CD4-positive, CD25-positive, alpha-beta regulatory T cell (primary cell): Measurements from ENCODE around the gene SLC4A5. TPM values are rescaled to one million over a fixed set of nuclear protein-coding genes. Genes with fewer than 3 reads are reported as not detected.
"Not testable (repeated sequence)": the region's sequence is repeated elsewhere in the genome, so short reads cannot be mapped to it uniquely, and the experiment has no call there.

ENCODE experiments used
- ATAC-seq, 2 donors: fragments of 150-1000 bp; cut with Tn5 transposase; one replicate each; pipeline ENCODE4 v1.10.0; 2021; ENCODE audit warnings: low read depth in 2 of 2, moderate number of reproducible peaks in 2 of 2, moderate library complexity in 1 of 2
- DNase-seq, 3 donors: peaks; one replicate each; pipeline versions ENCODE4 v3.0.0 to v3.0.0-alpha.2; 2012 to 2022; ENCODE audit warnings: mixed read lengths in 1 of 3
- H3K27ac ChIP-seq: one replicate; pipeline ENCODE4 v1.7.0; 2013; ENCODE audit warnings: mild to moderate bottlenecking, low read length; ENCODE audit not compliant: insufficient read depth, poor library complexity, severe bottlenecking
- H3K27me3 ChIP-seq: one replicate; pipeline ENCODE4 v1.7.0; 2013; ENCODE audit warnings: low read length; ENCODE audit not compliant: control insufficient read depth, insufficient read depth
- H3K36me3 ChIP-seq: one replicate; pipeline ENCODE4 v1.7.0; 2013; ENCODE audit warnings: mild to moderate bottlenecking, low read length, moderate library complexity; ENCODE audit not compliant: control insufficient read depth, insufficient read depth
- H3K4me1 ChIP-seq: 2 replicates; pipeline ENCODE4 v1.7.0; 2013; ENCODE audit warnings: mild to moderate bottlenecking, low read length; ENCODE audit not compliant: insufficient read depth, control insufficient read depth, poor library complexity, severe bottlenecking
- H3K4me3 ChIP-seq: one replicate; pipeline ENCODE4 v1.7.0; 2013; ENCODE audit warnings: low read depth, mild to moderate bottlenecking, low read length, moderate library complexity
- H3K9me3 ChIP-seq, 2 experiments: 1 replicate in 1 of 2; 2 replicates in 1 of 2; pipeline ENCODE4 v1.7.0; 2013; ENCODE audit warnings: low read length in 2 of 2, mild to moderate bottlenecking in 1 of 2, moderate library complexity in 1 of 2; ENCODE audit not compliant: control insufficient read depth in 2 of 2
- H3K27ac Mint-ChIP-seq, 3 donors: one replicate each; pipeline ENCODE4 v1.8.0; 2020 to 2022; ENCODE audit warnings: mild to moderate bottlenecking in 3 of 3, mixed read lengths in 3 of 3, moderate library complexity in 2 of 3
- H3K27me3 Mint-ChIP-seq: one replicate; pipeline ENCODE4 v1.8.0; 2022; ENCODE audit warnings: mild to moderate bottlenecking, mixed read lengths
- H3K36me3 Mint-ChIP-seq: one replicate; pipeline ENCODE4 v1.8.0; 2020; ENCODE audit warnings: mixed read lengths
- H3K4me1 Mint-ChIP-seq, 4 donors: one replicate each; pipeline ENCODE4 v1.8.0; 2020 to 2022; ENCODE audit warnings: mixed read lengths in 4 of 4, mild to moderate bottlenecking in 1 of 4
- H3K4me3 Mint-ChIP-seq, 4 donors: one replicate each; pipeline ENCODE4 v1.8.0; 2020 to 2022; ENCODE audit warnings: mild to moderate bottlenecking in 4 of 4, mixed read lengths in 4 of 4, moderate library complexity in 3 of 4
- H3K9me3 Mint-ChIP-seq, 7 donors: one replicate each; pipeline ENCODE4 v1.8.0; 2020 to 2022; ENCODE audit warnings: mixed read lengths in 7 of 7, mild to moderate bottlenecking in 3 of 7, moderate library complexity in 2 of 7
- polyA plus RNA-seq, 4 donors: library from polyadenylated mRNA; unstranded; fragments of 300-500 nt; fragmentation: Illumina TruSeq; gene quantifications; one replicate each; pipeline ENCODE4 v1.2.3, GENCODE V29; 2021
- total RNA-seq: library from RNA; stranded (reverse); gene quantifications from one replicate; pipeline ENCODE4 v1.2.3, GENCODE V29; 2022

The SLC4A5 gene
- total and polyA plus RNA-seq, 5 donors from 2014 or later: 0.30 to 12.7 (median 0.85) TPM

- Mint-ChIP-seq H3K9me3 (no peaks in the 10 kb centered on the region), H3K27me3 (no peaks in the 10 kb centered on the region), H3K27ac (no peak overlapping the region), H3K4me3 (no peak overlapping the region), H3K4me1 (peaks cover 0 to 5% (median under 1%) of the 10 kb centered on the region in 4 donors), H3K36me3 (peaks cover 8% of the 10 kb centered on the region)
- Histone ChIP-seq H3K9me3 (no peaks in the 10 kb centered on the region), H3K4me3 (no peak overlapping the region), H3K4me1 (no peaks in the 10 kb centered on the region), H3K27ac (no peak overlapping the region), H3K27me3 (no peaks in the 10 kb centered on the region), H3K36me3 (peaks cover 47% of the 10 kb centered on the region)
- DNase-seq (no peak), ATAC-seq (no peak)
Observed at GRCh38 chr2:74216642-74217041, 126.6 kb downstream of the SLC4A5 start.

- DNase-seq, H3K4me1 Mint-ChIP-seq, H3K27ac Mint-ChIP-seq, ATAC-seq, H3K9me3 ChIP-seq, H3K4me3 Mint-ChIP-seq, H3K4me1 ChIP-seq, H3K27me3 Mint-ChIP-seq, H3K27ac ChIP-seq, H3K27me3 ChIP-seq, H3K9me3 Mint-ChIP-seq, H3K4me3 ChIP-seq: not testable (repeated sequence)
- H3K36me3 Mint-ChIP-seq: peaks cover 10% of the 10 kb centered on the region
- peaks cover 56% of the 10 kb centered on the region for H3K36me3 ChIP-seq
Observed at GRCh38 chr2:74215771-74216170, 127.4 kb downstream of the SLC4A5 start.

- no peak for ATAC-seq
- no peak overlapping the region for H3K4me3 ChIP-seq
- H3K4me3 Mint-ChIP-seq: no peak overlapping the region
- H3K27me3 Mint-ChIP-seq: no peaks in the 10 kb centered on the region
- H3K27ac ChIP-seq: no peak overlapping the region
- H3K4me1 Mint-ChIP-seq: peaks cover 0 to 13% (median 10%) of the 10 kb centered on the region in 4 donors
- H3K36me3 ChIP-seq: peaks cover 70% of the 10 kb centered on the region
- H3K36me3 Mint-ChIP-seq: peaks cover 21% of the 10 kb centered on the region
- DNase-seq: no peak
- H3K27ac Mint-ChIP-seq: no peak overlapping the region
- H3K9me3 ChIP-seq: no peaks in the 10 kb centered on the region
- no peaks in the 10 kb centered on the region for H3K27me3 ChIP-seq
- H3K9me3 Mint-ChIP-seq: no peaks in the 10 kb centered on the region
- H3K4me1 ChIP-seq: peaks cover 2% of the 10 kb centered on the region
Observed at GRCh38 chr2:74212702-74213410, 130.4 kb downstream of the SLC4A5 start.

GRCh38 chr2:74206180-74206688 is 137.0 kb downstream of the SLC4A5 start:
- peaks cover 18% of the 10 kb centered on the region for H3K36me3 Mint-ChIP-seq
- H3K27ac ChIP-seq: peak overlapping the region; percentile 88
- no peaks in the 10 kb centered on the region for H3K27me3 Mint-ChIP-seq
- H3K4me1 ChIP-seq: peaks cover 37% of the 10 kb centered on the region
- no peaks in the 10 kb centered on the region for H3K9me3 Mint-ChIP-seq
- ATAC-seq (peak; percentile 89 to 92), DNase-seq (peak; percentile 7 to 91 (median 60))
- peak overlapping the region; percentile 93 to 99 (median 98) for H3K27ac Mint-ChIP-seq
- peak overlapping the region; percentile 76 to 85 (median 80) for H3K4me3 Mint-ChIP-seq
- no peaks in the 10 kb centered on the region for H3K9me3 ChIP-seq
- H3K4me1 Mint-ChIP-seq: peaks cover 25 to 65% (median 49%) of the 10 kb centered on the region in 4 donors
- peak overlapping the region; percentile 68 for H3K4me3 ChIP-seq
- H3K36me3 ChIP-seq: peaks cover 24% of the 10 kb centered on the region
- no peaks in the 10 kb centered on the region for H3K27me3 ChIP-seq

- peaks cover 37% of the 10 kb centered on the region for H3K4me1 ChIP-seq
- H3K4me3 ChIP-seq: peak overlapping the region; percentile 68
- H3K4me3 Mint-ChIP-seq: peak overlapping the region; percentile 76 to 85 (median 80)
- peak overlapping the region; percentile 88 for H3K27ac ChIP-seq
- peaks cover 18% of the 10 kb centered on the region for H3K36me3 Mint-ChIP-seq
- DNase-seq: peak; percentile 7 to 70 (median 22)
- H3K27me3 Mint-ChIP-seq: no peaks in the 10 kb centered on the region
- peak; percentile 13 to 22 for ATAC-seq
- H3K4me1 Mint-ChIP-seq: peaks cover 27 to 71% (median 53%) of the 10 kb centered on the region in 4 donors
- H3K9me3 ChIP-seq: no peaks in the 10 kb centered on the region
- H3K27me3 ChIP-seq: no peaks in the 10 kb centered on the region
- peaks cover 19% of the 10 kb centered on the region for H3K36me3 ChIP-seq
- H3K27ac Mint-ChIP-seq: peak overlapping the region; percentile 93 to 99 (median 98)
- no peaks in the 10 kb centered on the region for H3K9me3 Mint-ChIP-seq
Observed at GRCh38 chr2:74205596-74205995, 137.6 kb downstream of the SLC4A5 start.

- no peaks in the 10 kb centered on the region for H3K9me3 ChIP-seq
- Mint-ChIP-seq H3K27me3 (no peaks in the 10 kb centered on the region), H3K9me3 (no peaks in the 10 kb centered on the region), H3K4me3 (peak overlapping the region; percentile 76 to 85 (median 80)), H3K36me3 (peaks cover 18% of the 10 kb centered on the region), H3K4me1 (peaks cover 32 to 76% (median 56%) of the 10 kb centered on the region in 4 donors), H3K27ac (peak overlapping the region; percentile 93 to 99 (median 98))
- DNase-seq: no peak
- H3K4me1 ChIP-seq: peaks cover 42% of the 10 kb centered on the region
- ATAC-seq: no peak
- peak overlapping the region; percentile 88 for H3K27ac ChIP-seq
- peak overlapping the region; percentile 68 for H3K4me3 ChIP-seq
- H3K27me3 ChIP-seq: no peaks in the 10 kb centered on the region
- H3K36me3 ChIP-seq: peaks cover 14% of the 10 kb centered on the region
Observed at GRCh38 chr2:74205113-74205512, 138.1 kb downstream of the SLC4A5 start.

- Mint-ChIP-seq H3K9me3 (no peaks in the 10 kb centered on the region), H3K4me3 (peak overlapping the region in 2 of 4 donors; percentile 60 to 85), H3K4me1 (peaks cover 38 to 77% (median 60%) of the 10 kb centered on the region in 4 donors), H3K27me3 (no peaks in the 10 kb centered on the region), H3K36me3 (peaks cover 14% of the 10 kb centered on the region), H3K27ac (peak overlapping the region; percentile 94 to 99 (median 98))
- H3K9me3 ChIP-seq: no peaks in the 10 kb centered on the region
- no peak for DNase-seq
- peaks cover 7% of the 10 kb centered on the region for H3K36me3 ChIP-seq
- no peak overlapping the region for H3K4me3 ChIP-seq
- H3K27me3 ChIP-seq: no peaks in the 10 kb centered on the region
- peak overlapping the region; percentile 88 for H3K27ac ChIP-seq
- no peak for ATAC-seq
- peaks cover 49% of the 10 kb centered on the region for H3K4me1 ChIP-seq
Observed at GRCh38 chr2:74204436-74204835, 138.8 kb downstream of the SLC4A5 start.
